HTR-8/SVneo (cell line): Measurements from ENCODE around the gene RAPH1.
"Not testable (repeated sequence)": the region's sequence is repeated elsewhere in the genome, so short reads cannot be mapped to it uniquely, and the experiment has no call there.

Experiments
- DNase-seq: peaks from one replicate; pipeline ENCODE4 v3.0.0; 2011; ENCODE audit warnings: low spot score, mixed read lengths; ENCODE audit not compliant: insufficient read length
- FAIRE-seq: peaks from 2 replicates; lab custom pipeline; 2011; peaks lifted over from hg19 to GRCh38; lab: Jason Lieb, UNC

RAPH1 gene

GRCh38 chr2:203388153-203388552 is 146.9 kb downstream of the RAPH1 start:
- FAIRE-seq, DNase-seq: not testable (repeated sequence)

GRCh38 chr2:203383038-203383437 is 152.1 kb downstream of the RAPH1 start:
- FAIRE-seq (no peak), DNase-seq (no peak)

GRCh38 chr2:203379156-203379555 is 155.9 kb downstream of the RAPH1 start:
- DNase-seq (no peak), FAIRE-seq (no peak)

GRCh38 chr2:203376173-203376572 is 158.9 kb downstream of the RAPH1 start:
- FAIRE-seq, result no peak
- DNase-seq, result no peak

- not testable (repeated sequence) for FAIRE-seq, DNase-seq
Observed at GRCh38 chr2:203372706-203373105, 162.4 kb downstream of the RAPH1 start.

- DNase-seq (no peak), FAIRE-seq (no peak)
Observed at GRCh38 chr2:203366639-203367466, 168.2 kb downstream of the RAPH1 start.

GRCh38 chr2:203361922-203362321 is 173.2 kb downstream of the RAPH1 start:
- FAIRE-seq, result no peak
- no peak for DNase-seq

GRCh38 chr2:203361495-203361894 is 173.6 kb downstream of the RAPH1 start:
- FAIRE-seq (no peak), DNase-seq (no peak)

- FAIRE-seq, result no peak
- no peak for DNase-seq
Observed at GRCh38 chr2:203360833-203361430, 174.2 kb downstream of the RAPH1 start.

- DNase-seq (no peak), FAIRE-seq (no peak)
Observed at GRCh38 chr2:203359450-203359849, 175.7 kb downstream of the RAPH1 start.

GRCh38 chr2:203354966-203355365 is 180.1 kb downstream of the RAPH1 start:
- no peak for DNase-seq
- FAIRE-seq, result no peak

- FAIRE-seq, result no peak
- no peak for DNase-seq
Observed at GRCh38 chr2:203352604-203353255, 182.4 kb downstream of the RAPH1 start.

- DNase-seq (no peak), FAIRE-seq (no peak)
Observed at GRCh38 chr2:203347375-203347774, 187.7 kb downstream of the RAPH1 start.

GRCh38 chr2:203346612-203347011 is 188.5 kb downstream of the RAPH1 start:
- DNase-seq (no peak), FAIRE-seq (no peak)

GRCh38 chr2:203344667-203345066 is 190.4 kb downstream of the RAPH1 start:
- DNase-seq (no peak), FAIRE-seq (no peak)
